GM21423 (cell line): Measurements from ENCODE around the gene MAP3K7CL.

Experiments
- ATAC-seq: cut with Tn5 transposase; IDR thresholded peaks from one replicate; pipeline ENCODE4 v1.9.1; 2021; ENCODE audit warnings: mild to moderate bottlenecking, moderate library complexity; ENCODE audit not compliant: unreplicated experiment

MAP3K7CL gene

GRCh38 chr21:29130270-29130969 is at the start of gene MAP3K7CL:
MAP3K7CL (plus strand) TSS chr21:29130644; CDS start chr21:29133345, 2,701 bp downstream.
- ATAC-seq: no peak

- ATAC-seq: no peak
These were observed 48.2 kb upstream of the MAP3K7CL start for GRCh38 chr21:29082046-29082815.

GRCh38 chr21:29083306-29083705 is 47.1 kb upstream of the MAP3K7CL start:
- ATAC-seq: no peak

- no peak for ATAC-seq
These were observed 46.1 kb upstream of the MAP3K7CL start for GRCh38 chr21:29084372-29084771.

- no peak for ATAC-seq
These were observed 45.2 kb upstream of the MAP3K7CL start for GRCh38 chr21:29085106-29085752.

GRCh38 chr21:29091033-29091432 is 39.4 kb upstream of the MAP3K7CL start:
- no peak for ATAC-seq

GRCh38 chr21:29092102-29092959 is 38.1 kb upstream of the MAP3K7CL start:
- no peak for ATAC-seq

- ATAC-seq: no peak
These were observed 34.0 kb upstream of the MAP3K7CL start for GRCh38 chr21:29096218-29097015.

- no peak for ATAC-seq
These were observed 32.3 kb upstream of the MAP3K7CL start for GRCh38 chr21:29098156-29098555.

- ATAC-seq: no peak
These were observed 27.6 kb upstream of the MAP3K7CL start for GRCh38 chr21:29102791-29103257.

- ATAC-seq: no peak
These were observed 26.2 kb upstream of the MAP3K7CL start for GRCh38 chr21:29104239-29104708.

- no peak for ATAC-seq
These were observed 25.2 kb upstream of the MAP3K7CL start for GRCh38 chr21:29105218-29105617.

- no peak for ATAC-seq
These were observed 15.5 kb upstream of the MAP3K7CL start for GRCh38 chr21:29114765-29115500.

GRCh38 chr21:29115899-29116298 is 14.5 kb upstream of the MAP3K7CL start:
- ATAC-seq: no peak

GRCh38 chr21:29117372-29117955 is 13.0 kb upstream of the MAP3K7CL start:
- ATAC-seq: peak; percentile 51

- ATAC-seq: peak; percentile 43
These were observed 8.7 kb upstream of the MAP3K7CL start for GRCh38 chr21:29121759-29122158.

- ATAC-seq: no peak
These were observed 5.8 kb upstream of the MAP3K7CL start for GRCh38 chr21:29124645-29125044.

GRCh38 chr21:29125191-29125590 is 5.3 kb upstream of the MAP3K7CL start:
- ATAC-seq: peak; percentile 92

- ATAC-seq: no peak
These were observed 4.5 kb upstream of the MAP3K7CL start for GRCh38 chr21:29125979-29126378.
